AG04450 (cell line): ENCODE measurements around the gene ME1. TPM values are rescaled to one million over a fixed set of nuclear protein-coding genes. Genes with fewer than 3 reads are reported as not detected.

Experiments used
- CTCF ChIA-PET: fragments of 300-600, 350-600 bp; formaldehyde crosslinking; extraction: SDS; loops from one replicate; lab custom pipeline; 2022; ENCODE audit warnings: antibody characterized with exemption, inconsistent platforms; lab: Charles Lee
- POLR2A ChIA-PET: fragments of 350-600 bp; formaldehyde crosslinking; extraction: SDS; loops from one replicate; lab custom pipeline; 2021; ENCODE audit warnings: antibody characterized with exemption, inconsistent platforms; lab: Yijun Ruan, JAX
- DNase-seq: peaks from one replicate; pipeline ENCODE4 v3.0.0-alpha.2; 2011; ENCODE audit warnings: low read depth, low spot score
- H3K27ac ChIP-seq: one replicate; pipeline ENCODE4 v1.5.1; 2012; ENCODE audit warnings: low read depth, low read length, control low read depth
- H3K27me3 ChIP-seq: one replicate; pipeline ENCODE4 v1.6.0; 2012; ENCODE audit warnings: low read length; ENCODE audit not compliant: control insufficient read depth, insufficient read depth
- H3K4me3 ChIP-seq: 2 replicates; pipeline ENCODE4 v1.5.1; 2011; ENCODE audit warnings: mild to moderate bottlenecking, low read depth, low read length, control low read depth
- H3K9me3 ChIP-seq: 2 replicates; pipeline ENCODE4 v1.5.1; 2012; ENCODE audit warnings: low read length; ENCODE audit not compliant: control insufficient read depth, insufficient read depth
- CTCF ChIP-seq: IDR thresholded peaks from 2 replicates; pipeline ENCODE4 v1.5.1; 2011; ENCODE audit warnings: low read depth, low read length, control low read depth, inconsistent platforms
- polyA plus RNA-seq: library from polyadenylated mRNA; depleted of rRNA; stranded (reverse); fragments of >200 nt; gene quantifications from 2 replicates; pipeline ENCODE4 v1.2.3, GENCODE V29; 2011

Gene ME1
- polyA plus RNA-seq, 1 experiment: 31.8 TPM

GRCh38 chr6:83180426-83180950 is 250.4 kb downstream of the ME1 start:
- Histone ChIP-seq H3K27me3 (no peaks in the 10 kb centered on the region), H3K9me3 (no peaks in the 10 kb centered on the region), H3K27ac (no peak overlapping the region), H3K4me3 (no peak overlapping the region)
- POLR2A ChIA-PET: interaction anchor here (0.5 to 0.6 kb wide), 2 partner anchors 28 to 36 kb away, joined by 3 to 5 read pairs; no protein-coding TSS in a partner anchor
- CTCF ChIA-PET: interaction anchor here (0.6 to 5.9 kb wide), 5 partner anchors 34 to 331 kb away, joined by 3 to 52 read pairs (median 4); partner anchors contain the start of genes DOP1A, PRSS35 and UBE3D
- no peak for DNase-seq
- TF ChIP-seq CTCF: no peak

GRCh38 chr6:83176246-83176645 is 254.6 kb downstream of the ME1 start:
- ChIA-PET CTCF (interaction anchor here (0.6 to 5.9 kb wide), 4 partner anchors 18 to 1363 kb away, joined by 3 to 52 read pairs (median 6); partner anchors contain the start of genes DOP1A and UBE3D), POLR2A (interaction anchor here (1.4 kb wide), 1 partner anchor 17 kb away, joined by 3 read pairs; the partner anchor contains the start of genes PGM3 and RWDD2A)
- no peak for DNase-seq
- H3K27ac ChIP-seq: no peak overlapping the region
- no peak for TF ChIP-seq CTCF
- H3K27me3 ChIP-seq: no peaks in the 10 kb centered on the region
- no peaks in the 10 kb centered on the region for H3K9me3 ChIP-seq
- H3K4me3 ChIP-seq: no peak overlapping the region

GRCh38 chr6:83169511-83169910 is 261.3 kb downstream of the ME1 start:
- Histone ChIP-seq H3K27me3 (no peaks in the 10 kb centered on the region), H3K4me3 (no peak overlapping the region), H3K9me3 (no peaks in the 10 kb centered on the region), H3K27ac (no peak overlapping the region)
- no peak for DNase-seq
- CTCF ChIA-PET: interaction anchor here (0.6 to 4.7 kb wide), 5 partner anchors 46 to 345 kb away, joined by 3 to 28 read pairs (median 5); partner anchors contain the start of genes DOP1A, PRSS35 and UBE3D
- POLR2A ChIA-PET: interaction anchor here (0.6 kb wide), 1 partner anchor 35 kb away, joined by 7 read pairs; no protein-coding TSS in a partner anchor
- TF ChIP-seq CTCF: no peak

- TF ChIP-seq CTCF: no peak
- no peaks in the 10 kb centered on the region for H3K9me3 ChIP-seq
- ChIA-PET POLR2A (interaction anchor here (0.6 kb wide), 1 partner anchor 35 kb away, joined by 7 read pairs; no protein-coding TSS in a partner anchor), CTCF (interaction anchor here (1.1 to 4.7 kb wide), 4 partner anchors 47 to 346 kb away, joined by 3 to 28 read pairs (median 5); partner anchors contain the start of genes DOP1A, PRSS35 and UBE3D)
- H3K27me3 ChIP-seq: no peaks in the 10 kb centered on the region
- no peak overlapping the region for H3K4me3 ChIP-seq
- H3K27ac ChIP-seq: no peak overlapping the region
- no peak for DNase-seq
Observed at GRCh38 chr6:83169106-83169505, 261.7 kb downstream of the ME1 start.

GRCh38 chr6:83168556-83168955 is 262.3 kb downstream of the ME1 start:
- no peak overlapping the region for H3K27ac ChIP-seq
- TF ChIP-seq CTCF: no peak
- ChIA-PET POLR2A (no interaction called here), CTCF (interaction anchor here (1.6 to 4.7 kb wide), 3 partner anchors 102 to 346 kb away, joined by 4 to 28 read pairs (median 6); partner anchors contain the start of genes DOP1A, PRSS35 and UBE3D)
- no peak for DNase-seq
- no peaks in the 10 kb centered on the region for H3K9me3 ChIP-seq
- H3K4me3 ChIP-seq: no peak overlapping the region
- H3K27me3 ChIP-seq: no peaks in the 10 kb centered on the region
